ENCODE measurements around the gene DENND6B. TPM values are rescaled to one million over a fixed set of nuclear protein-coding genes. Genes with fewer than 3 reads are reported as not detected.
A peak's percentile ranks its signal among the peaks of the same experiment; 100 is the strongest.

Gene DENND6B
- total RNA-seq, 5 donors from 2014 or later (not counting 1 experiment from before 2014, with no cell fraction given): 2.1 to 5.0 (median 3.5) TPM

- no peak overlapping the region for H3K4me3 Mint-ChIP-seq
- Histone ChIP-seq H3K36me3 (ENCODE audit: control insufficient read depth in 2 of 2, extremely low read depth in 1 of 2, insufficient read depth in 1 of 2, low read length in 1 of 2) (no peaks in the 10 kb centered on the region), H3K4me3 (ENCODE audit: control insufficient read depth in 1 of 2, extremely low read depth in 1 of 2, low read length in 1 of 2) (no peak overlapping the region), H3K4me1 (ENCODE audit: control insufficient read depth in 1 of 2, extremely low read depth in 1 of 2, insufficient read depth in 2 of 2, low read length in 2 of 2) (no peaks in the 10 kb centered on the region), H3K27me3 (replicated peaks in 1 of 2; ENCODE audit: control insufficient read depth in 2 of 2, extremely low read depth in 1 of 2, insufficient read depth in 2 of 2, low read length in 1 of 2) (peaks cover 0 to 14% of the 10 kb centered on the region in 2 experiments), H3K27ac (ENCODE audit: low read length) (no peak overlapping the region), H3K9me3 (no peaks in the 10 kb centered on the region)
- peaks cover 0 to 3% of the 10 kb centered on the region in 2 donors for H3K27me3 Mint-ChIP-seq
- H3K27ac Mint-ChIP-seq: peak overlapping the region in 1 of 2 donors; percentile 49
- H3K9me3 Mint-ChIP-seq: no peaks in the 10 kb centered on the region
- no peaks in the 10 kb centered on the region for H3K4me1 Mint-ChIP-seq
- H3K36me3 Mint-ChIP-seq: no peaks in the 10 kb centered on the region
- POLR2A ChIA-PET: no interaction called here
- no peak for DNase-seq
- CTCF ChIA-PET: no interaction called here
- WGBS (ENCODE audit: insufficient coverage): 82% methylated on average over 13 of the region's 13 CpGs
- no peak for ATAC-seq (replicated peaks in 1 of 4)
These were observed 42.3 kb downstream of the DENND6B start for GRCh38 chr22:50284479-50284878.

- no peaks in the 10 kb centered on the region for H3K4me1 ChIP-seq (ENCODE audit: control insufficient read depth in 1 of 2, extremely low read depth in 1 of 2, insufficient read depth in 2 of 2, low read length in 2 of 2)
- no peak overlapping the region for H3K27ac ChIP-seq (ENCODE audit: low read length)
- H3K27me3 Mint-ChIP-seq: no peaks in the 10 kb centered on the region
- no peaks in the 10 kb centered on the region for H3K4me1 Mint-ChIP-seq
- H3K4me3 ChIP-seq (ENCODE audit: control insufficient read depth in 1 of 2, extremely low read depth in 1 of 2, low read length in 1 of 2): no peak overlapping the region
- 93% methylated on average over 22 of the region's 30 CpGs for WGBS (ENCODE audit: insufficient coverage)
- CTCF ChIA-PET: no interaction called here
- no peak overlapping the region for H3K4me3 Mint-ChIP-seq
- H3K27ac Mint-ChIP-seq: no peak overlapping the region
- no peaks in the 10 kb centered on the region for H3K9me3 Mint-ChIP-seq
- H3K36me3 Mint-ChIP-seq: no peaks in the 10 kb centered on the region
- no peaks in the 10 kb centered on the region for H3K36me3 ChIP-seq (ENCODE audit: control insufficient read depth in 2 of 2, extremely low read depth in 1 of 2, insufficient read depth in 1 of 2, low read length in 1 of 2)
- no peaks in the 10 kb centered on the region for H3K9me3 ChIP-seq
- peaks cover 0 to 14% of the 10 kb centered on the region in 2 experiments for H3K27me3 ChIP-seq (replicated peaks in 1 of 2; ENCODE audit: control insufficient read depth in 2 of 2, extremely low read depth in 1 of 2, insufficient read depth in 2 of 2, low read length in 1 of 2)
- no peak for DNase-seq
- no peak for ATAC-seq (replicated peaks in 1 of 4)
- POLR2A ChIA-PET: no interaction called here
These were observed 43.0 kb downstream of the DENND6B start for GRCh38 chr22:50283821-50284220.

GRCh38 chr22:50282361-50283155 is 44.3 kb downstream of the DENND6B start:
- no peak overlapping the region for H3K27ac ChIP-seq (ENCODE audit: low read length)
- no peaks in the 10 kb centered on the region for H3K36me3 Mint-ChIP-seq

GRCh38 chr22:50281957-50282356 is 44.9 kb downstream of the DENND6B start:
- CTCF ChIA-PET: no interaction called here
- no peak overlapping the region for H3K4me3 Mint-ChIP-seq
- DNase-seq: no peak

More at GRCh38 chr22:50282361-50283155, 44.3 kb downstream of the DENND6B start:
- ChIA-PET CTCF (no interaction called here), POLR2A (no interaction called here)
- Histone ChIP-seq H3K9me3 (no peaks in the 10 kb centered on the region), H3K4me1 (ENCODE audit: control insufficient read depth in 1 of 2, extremely low read depth in 1 of 2, insufficient read depth in 2 of 2, low read length in 2 of 2) (no peaks in the 10 kb centered on the region), H3K27me3 (replicated peaks in 1 of 2; ENCODE audit: control insufficient read depth in 2 of 2, extremely low read depth in 1 of 2, insufficient read depth in 2 of 2, low read length in 1 of 2) (peaks cover 0 to 11% of the 10 kb centered on the region in 2 experiments), H3K4me3 (ENCODE audit: control insufficient read depth in 1 of 2, extremely low read depth in 1 of 2, low read length in 1 of 2) (no peak overlapping the region), H3K36me3 (ENCODE audit: control insufficient read depth in 2 of 2, extremely low read depth in 1 of 2, insufficient read depth in 1 of 2, low read length in 1 of 2) (no peaks in the 10 kb centered on the region)
- DNase-seq: no peak
- Mint-ChIP-seq H3K27me3 (no peaks in the 10 kb centered on the region), H3K4me3 (no peak overlapping the region), H3K27ac (no peak overlapping the region), H3K9me3 (no peaks in the 10 kb centered on the region), H3K4me1 (no peaks in the 10 kb centered on the region)
- 85% methylated on average over 38 of the region's 45 CpGs for WGBS (ENCODE audit: insufficient coverage)
- ATAC-seq (replicated peaks in 1 of 4): no peak

GRCh38 chr22:50281384-50281760 is 45.4 kb downstream of the DENND6B start:
- DNase-seq: no peak
- Histone ChIP-seq H3K27me3 (replicated peaks in 1 of 2; ENCODE audit: control insufficient read depth in 2 of 2, extremely low read depth in 1 of 2, insufficient read depth in 2 of 2, low read length in 1 of 2) (peaks cover 0 to 8% of the 10 kb centered on the region in 2 experiments), H3K4me1 (ENCODE audit: control insufficient read depth in 1 of 2, extremely low read depth in 1 of 2, insufficient read depth in 2 of 2, low read length in 2 of 2) (peaks cover 0 to under 1% of the 10 kb centered on the region in 2 experiments), H3K36me3 (ENCODE audit: control insufficient read depth in 2 of 2, extremely low read depth in 1 of 2, insufficient read depth in 1 of 2, low read length in 1 of 2) (no peaks in the 10 kb centered on the region), H3K9me3 (no peaks in the 10 kb centered on the region), H3K4me3 (ENCODE audit: control insufficient read depth in 1 of 2, extremely low read depth in 1 of 2, low read length in 1 of 2) (no peak overlapping the region), H3K27ac (ENCODE audit: low read length) (no peak overlapping the region)
- Mint-ChIP-seq H3K27ac (no peak overlapping the region), H3K4me3 (no peak overlapping the region), H3K36me3 (no peaks in the 10 kb centered on the region), H3K27me3 (no peaks in the 10 kb centered on the region), H3K4me1 (no peaks in the 10 kb centered on the region), H3K9me3 (no peaks in the 10 kb centered on the region)
- ATAC-seq (replicated peaks in 1 of 4): no peak
- ChIA-PET CTCF (no interaction called here), POLR2A (no interaction called here)
- 95% methylated on average over 36 of the region's 36 CpGs for WGBS (ENCODE audit: insufficient coverage)

More at GRCh38 chr22:50281957-50282356, 44.9 kb downstream of the DENND6B start:
- POLR2A ChIA-PET: no interaction called here
- Histone ChIP-seq H3K4me1 (ENCODE audit: control insufficient read depth in 1 of 2, extremely low read depth in 1 of 2, insufficient read depth in 2 of 2, low read length in 2 of 2) (no peaks in the 10 kb centered on the region), H3K4me3 (ENCODE audit: control insufficient read depth in 1 of 2, extremely low read depth in 1 of 2, low read length in 1 of 2) (no peak overlapping the region), H3K9me3 (no peaks in the 10 kb centered on the region), H3K36me3 (ENCODE audit: control insufficient read depth in 2 of 2, extremely low read depth in 1 of 2, insufficient read depth in 1 of 2, low read length in 1 of 2) (no peaks in the 10 kb centered on the region), H3K27ac (ENCODE audit: low read length) (no peak overlapping the region), H3K27me3 (replicated peaks in 1 of 2; ENCODE audit: control insufficient read depth in 2 of 2, extremely low read depth in 1 of 2, insufficient read depth in 2 of 2, low read length in 1 of 2) (peaks cover 0 to 11% of the 10 kb centered on the region in 2 experiments)
- Mint-ChIP-seq H3K36me3 (no peaks in the 10 kb centered on the region), H3K27ac (no peak overlapping the region), H3K27me3 (no peaks in the 10 kb centered on the region), H3K9me3 (no peaks in the 10 kb centered on the region), H3K4me1 (no peaks in the 10 kb centered on the region)
- WGBS (ENCODE audit: insufficient coverage): 89% methylated on average over 25 of the region's 25 CpGs
- no peak for ATAC-seq (replicated peaks in 1 of 4)

- no peaks in the 10 kb centered on the region for H3K9me3 Mint-ChIP-seq
- no peak for ATAC-seq (replicated peaks in 1 of 4)
- H3K36me3 Mint-ChIP-seq: no peaks in the 10 kb centered on the region
- WGBS (ENCODE audit: insufficient coverage): 96% methylated on average over 47 of the region's 47 CpGs
- H3K4me1 Mint-ChIP-seq: no peaks in the 10 kb centered on the region
- ChIA-PET POLR2A (no interaction called here), CTCF (no interaction called here)
- H3K27ac Mint-ChIP-seq: no peak overlapping the region
- DNase-seq: no peak
- no peak overlapping the region for H3K4me3 Mint-ChIP-seq
- no peaks in the 10 kb centered on the region for H3K36me3 ChIP-seq (ENCODE audit: control insufficient read depth in 2 of 2, extremely low read depth in 1 of 2, insufficient read depth in 1 of 2, low read length in 1 of 2)
- no peaks in the 10 kb centered on the region for H3K9me3 ChIP-seq
- peaks cover 0 to 4% of the 10 kb centered on the region in 2 experiments for H3K27me3 ChIP-seq (replicated peaks in 1 of 2; ENCODE audit: control insufficient read depth in 2 of 2, extremely low read depth in 1 of 2, insufficient read depth in 2 of 2, low read length in 1 of 2)
- no peak overlapping the region for H3K4me3 ChIP-seq (ENCODE audit: control insufficient read depth in 1 of 2, extremely low read depth in 1 of 2, low read length in 1 of 2)
- H3K4me1 ChIP-seq (ENCODE audit: control insufficient read depth in 1 of 2, extremely low read depth in 1 of 2, insufficient read depth in 2 of 2, low read length in 2 of 2): peaks cover 0 to 2% of the 10 kb centered on the region in 2 experiments
- H3K27me3 Mint-ChIP-seq: no peaks in the 10 kb centered on the region
- H3K27ac ChIP-seq (ENCODE audit: low read length): no peak overlapping the region
These were observed 46.0 kb downstream of the DENND6B start for GRCh38 chr22:50280708-50281383.
